GOT3 (cell line): ENCODE results near the gene PNMA5.
"Not testable (repeated sequence)": the region's sequence is repeated elsewhere in the genome, so short reads cannot be mapped to it uniquely, and the experiment has no call there.

Source experiments
- DNase-seq: peaks from one replicate; lab custom pipeline; 2025; ENCODE audit warnings: mixed read lengths; lab: John Stamatoyannopoulos, UW

Gene PNMA5

DNA sequence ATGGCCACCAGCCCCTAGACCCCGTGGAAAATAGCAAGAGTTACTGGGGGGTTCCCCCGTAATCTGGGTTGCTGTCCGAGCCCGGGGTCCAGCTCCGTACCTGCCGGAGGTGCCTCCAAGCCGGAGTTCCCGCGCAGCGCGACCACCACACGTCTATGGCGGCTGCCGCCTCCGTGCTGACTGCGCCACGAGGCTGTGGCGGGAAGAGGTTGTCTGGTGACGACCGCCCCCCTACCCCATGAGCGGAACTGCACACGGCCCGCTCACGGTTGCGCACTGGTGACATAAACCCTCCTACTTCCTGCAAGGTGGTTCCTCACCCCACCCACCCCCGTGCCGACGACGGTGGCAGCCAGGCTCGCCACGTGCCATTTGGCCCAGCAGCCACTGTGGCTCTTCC is at the start of gene PNMA5:
PNMA5 (minus strand) TSS at position 184 of the 400 bp plus-strand sequence. CDS start 2,518 bp downstream, outside the sequence.
- no peak for DNase-seq

- DNase-seq: peak; percentile 34
Observed at GRCh38 chrX:153032397-153033118, 38.6 kb upstream of the PNMA5 start.

- no peak for DNase-seq
Observed at GRCh38 chrX:153030801-153031200, 36.9 kb upstream of the PNMA5 start.

DNA sequence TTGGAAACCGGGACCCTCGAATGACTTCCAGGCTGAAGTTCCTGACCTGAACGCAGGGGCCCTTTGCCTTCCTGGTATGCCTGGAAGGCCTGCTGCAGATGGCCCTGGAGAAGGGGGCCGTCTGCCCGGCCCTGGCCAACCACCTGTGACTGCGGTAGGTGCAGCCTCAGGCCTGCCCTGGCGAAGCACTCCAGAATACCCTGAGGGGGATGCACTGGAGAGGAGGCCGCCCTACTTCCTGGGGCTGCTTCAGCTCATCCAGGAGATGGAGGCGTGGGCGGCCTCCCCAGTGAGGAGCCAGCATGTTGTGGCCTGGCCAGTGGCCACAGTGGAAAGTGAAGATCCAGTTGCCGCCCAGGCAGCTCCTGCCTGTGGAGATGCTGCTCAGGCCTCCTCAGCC is 36.0 kb upstream of the PNMA5 start:
- DNase-seq: no peak

DNA sequence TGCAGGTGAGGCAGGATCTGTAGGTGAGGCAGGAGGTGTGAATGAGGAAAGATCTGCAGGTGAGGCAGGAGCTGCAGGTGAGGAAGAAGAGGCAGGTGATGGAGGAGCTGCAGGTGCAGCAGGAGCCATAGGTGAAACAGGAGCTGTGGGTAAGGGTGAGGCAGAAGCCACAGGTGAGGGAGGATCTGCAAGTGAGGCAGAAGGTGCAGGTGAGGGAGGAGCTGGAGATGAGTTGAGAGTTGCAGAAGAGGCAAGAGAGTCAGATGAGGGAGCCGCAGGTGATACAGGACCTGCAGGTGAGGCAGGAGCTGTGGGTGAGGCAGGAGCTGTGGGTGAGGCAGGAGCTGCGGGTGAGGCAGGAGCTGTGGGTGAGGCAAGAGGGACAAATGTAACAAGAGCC is 35.2 kb upstream of the PNMA5 start:
- DNase-seq: no peak

- not testable (repeated sequence) for DNase-seq
Observed at GRCh38 chrX:153028487-153028886, 34.6 kb upstream of the PNMA5 start.

- DNase-seq: not testable (repeated sequence)
Observed at GRCh38 chrX:153026501-153026900, 32.6 kb upstream of the PNMA5 start.

- DNase-seq: no peak
Observed at GRCh38 chrX:153019166-153019565, 25.2 kb upstream of the PNMA5 start.

DNA sequence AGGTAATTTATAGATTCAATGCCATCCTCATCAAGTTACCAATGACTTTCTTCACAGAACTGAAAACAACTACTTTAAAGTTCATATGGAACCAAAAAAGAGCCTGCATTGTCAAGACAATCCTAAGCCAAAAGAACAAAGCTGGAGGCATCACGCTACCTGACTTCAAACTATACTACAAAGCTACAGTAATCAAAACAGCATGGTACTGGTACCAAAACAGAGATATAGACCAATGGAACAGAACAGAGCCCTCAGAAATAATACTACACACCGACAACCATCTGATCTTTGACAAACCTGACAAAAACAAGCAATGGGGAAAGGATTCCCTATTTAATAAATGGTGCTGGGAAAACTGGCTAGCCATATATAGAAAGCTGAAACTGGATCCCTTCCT is 23.3 kb upstream of the PNMA5 start:
- not testable (repeated sequence) for DNase-seq

GRCh38 chrX:153004780-153005179 is 10.9 kb upstream of the PNMA5 start:
- no peak for DNase-seq

GRCh38 chrX:153003981-153004380 is 10.1 kb upstream of the PNMA5 start:
- DNase-seq: no peak

GRCh38 chrX:153002182-153002581 is 8.3 kb upstream of the PNMA5 start:
- DNase-seq: not testable (repeated sequence)

DNA sequence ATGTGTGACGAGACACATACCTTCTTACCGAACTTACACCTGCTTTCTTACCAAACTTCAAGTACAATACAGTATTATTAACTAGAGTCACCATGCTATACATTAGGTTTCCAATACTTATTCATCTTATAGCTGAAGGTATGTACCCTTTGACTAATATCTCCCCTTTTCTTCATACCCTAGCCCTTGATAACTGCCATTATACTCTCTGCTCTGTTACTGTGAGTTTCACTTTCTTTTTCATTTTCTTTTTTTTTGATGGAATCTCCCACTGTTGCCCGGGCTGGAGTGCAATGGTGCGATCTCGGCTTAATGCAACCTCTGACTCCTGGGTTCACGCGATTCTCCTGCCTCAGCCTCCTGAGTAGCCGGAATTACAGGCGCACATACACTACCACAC is 3.4 kb upstream of the PNMA5 start:
- no peak for DNase-seq

- no peak for DNase-seq
Observed at GRCh38 chrX:152992115-152992514, 1.8 kb downstream of the PNMA5 start.

GRCh38 chrX:152991123-152991522 is 2.8 kb downstream of the PNMA5 start:
- DNase-seq: no peak

DNA sequence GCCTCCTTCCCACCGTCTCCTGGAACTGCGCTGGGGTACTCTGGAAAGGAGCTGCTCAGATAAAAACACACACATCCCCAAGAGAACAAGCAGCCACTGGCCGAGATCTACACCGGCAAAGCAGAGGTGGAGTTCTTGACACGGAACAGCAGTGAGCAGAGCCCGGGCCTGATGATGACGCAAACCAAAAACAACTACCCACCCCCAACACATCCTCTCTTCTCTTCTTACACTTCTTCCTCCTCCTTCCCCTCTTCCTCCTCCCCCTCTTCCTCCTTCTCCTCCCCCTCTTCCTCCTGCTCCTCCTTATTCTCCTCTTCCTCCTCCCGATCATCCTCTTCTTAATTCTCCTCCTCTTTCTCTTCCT is 4.6 kb downstream of the PNMA5 start:
- no peak for DNase-seq

- no peak for DNase-seq
Observed at GRCh38 chrX:152988536-152989291, 5.2 kb downstream of the PNMA5 start.

DNA sequence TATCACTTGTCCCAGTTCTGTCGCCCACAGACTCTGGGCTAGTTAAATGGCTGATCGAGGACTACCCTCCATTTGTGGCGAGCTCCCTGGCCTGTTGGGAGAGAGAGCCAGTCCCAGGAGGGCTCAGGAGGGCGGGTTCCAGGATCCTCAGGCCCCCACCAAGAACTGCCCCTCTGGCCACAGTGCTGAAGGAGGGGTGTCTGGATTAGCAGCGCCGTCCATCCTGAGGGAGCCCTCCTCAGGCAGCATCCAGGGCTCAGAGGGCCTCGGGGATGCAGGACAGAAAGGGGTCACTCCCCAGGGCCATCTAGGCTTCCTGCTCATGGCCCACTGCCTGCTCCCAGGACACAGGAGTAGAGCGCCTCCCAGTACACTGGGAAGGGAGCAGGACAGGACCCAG is 6.1 kb downstream of the PNMA5 start:
- no peak for DNase-seq

GRCh38 chrX:152987156-152987555 is 6.8 kb downstream of the PNMA5 start:
- DNase-seq: not testable (repeated sequence)

DNA sequence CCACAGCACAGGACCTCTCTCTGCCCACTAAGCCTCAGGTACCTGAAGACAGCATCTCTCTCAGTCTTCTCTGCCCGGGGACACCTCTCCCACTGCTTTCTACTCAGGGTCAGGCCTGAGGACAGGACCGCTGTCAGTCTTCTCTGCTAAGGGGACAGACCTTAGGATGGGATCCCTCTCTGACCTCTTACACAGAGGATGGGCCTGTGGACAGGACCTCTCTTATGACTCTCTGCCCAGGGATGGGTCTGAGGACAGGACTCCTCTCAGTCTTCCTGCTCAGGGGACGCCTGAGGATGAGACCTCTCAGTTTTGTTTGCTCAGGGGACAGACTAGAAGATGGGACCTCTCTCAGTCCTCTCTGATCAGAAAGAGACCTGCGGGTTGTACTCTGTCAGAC is 8.5 kb downstream of the PNMA5 start:
- not testable (repeated sequence) for DNase-seq

- no peak for DNase-seq
Observed at GRCh38 chrX:152968193-152968592, 25.7 kb downstream of the PNMA5 start.

DNA sequence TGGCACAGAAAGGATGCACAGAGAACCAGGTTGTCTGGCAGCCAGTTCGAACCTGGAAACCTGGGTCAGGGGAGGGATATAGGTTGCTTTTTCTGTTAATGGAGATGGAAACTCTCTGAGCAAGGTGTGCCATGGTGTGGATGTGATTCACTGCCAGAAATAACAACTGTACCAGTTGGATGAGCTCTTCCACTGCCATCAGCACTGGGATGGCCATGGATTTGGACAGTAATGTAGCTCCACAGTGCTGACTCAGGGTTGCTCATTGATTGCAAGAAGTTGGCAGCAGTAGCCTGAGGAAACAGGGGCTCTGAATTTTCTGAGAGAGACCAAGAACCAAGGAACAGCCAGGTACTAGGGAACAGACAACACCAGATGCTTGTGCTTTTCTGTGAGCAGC is 33.8 kb downstream of the PNMA5 start:
- DNase-seq: no peak

DNA sequence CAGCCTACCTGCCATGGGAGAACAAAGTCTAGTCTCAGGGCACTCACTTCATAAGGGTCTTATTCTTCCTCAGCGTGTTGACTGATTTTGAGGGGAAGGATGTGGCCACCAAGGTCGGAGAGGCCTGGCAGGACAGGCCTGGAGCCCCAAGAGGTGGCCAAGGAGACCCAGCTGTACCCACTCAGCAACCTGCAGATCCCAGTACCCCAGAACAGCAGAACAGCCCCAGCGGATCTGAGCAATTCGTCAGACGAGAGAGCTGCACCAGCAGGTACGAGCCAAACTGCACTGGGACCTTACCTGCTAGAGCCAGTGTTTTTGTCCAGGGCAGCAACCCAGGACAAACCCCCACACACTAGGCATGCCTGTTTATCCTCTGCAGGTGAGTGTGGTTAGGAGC is 34.3 kb downstream of the PNMA5 start:
- no peak for DNase-seq
